HEK293T (cell line): ENCODE measurements around the gene SRI.

ENCODE experiments used
- CTCF ChIA-PET: fragments of 350-600 bp; formaldehyde crosslinking; extraction: SDS; loops from one replicate; lab custom pipeline; 2021; ENCODE audit warnings: antibody characterized with exemption, inconsistent platforms; lab: Yijun Ruan, JAX
- POLR2A ChIA-PET: fragments of 350-600 bp; formaldehyde crosslinking; extraction: SDS; loops from one replicate; lab custom pipeline; 2020; ENCODE audit warnings: antibody characterized with exemption, inconsistent platforms; lab: Yijun Ruan, JAX
- DNase-seq: peaks from one replicate; pipeline ENCODE4 v3.0.0; 2012; ENCODE audit warnings: mixed read lengths; ENCODE audit errors: extremely low spot score
- ARNT ChIP-seq: fragments of 450-650 bp; IDR thresholded peaks from 2 replicates; pipeline ENCODE4 v1.6.1; 2017; ENCODE audit warnings: mild to moderate bottlenecking
- BHLHE40 ChIP-seq: fragments of 450-650 bp; IDR thresholded peaks from 2 replicates; pipeline ENCODE4 v1.6.1; 2016; ENCODE audit warnings: mild to moderate bottlenecking, moderate library complexity, borderline replicate concordance
- CTBP1 ChIP-seq: fragments of 450-650 bp; IDR thresholded peaks from 2 replicates; pipeline ENCODE4 v1.6.1; 2016; ENCODE audit warnings: borderline replicate concordance
- ELF4 ChIP-seq: fragments of 450-650 bp; IDR thresholded peaks from 2 replicates; pipeline ENCODE4 v1.6.1; 2017; ENCODE audit warnings: antibody characterized with exemption
- FOXA1 ChIP-seq: fragments of 450-650 bp; IDR thresholded peaks from 2 replicates; pipeline ENCODE4 v1.6.1; 2016; ENCODE audit warnings: mild to moderate bottlenecking
- FOXK2 ChIP-seq: fragments of 450-650 bp; IDR thresholded peaks from 2 replicates; pipeline ENCODE4 v1.6.1; 2016; ENCODE audit warnings: mild to moderate bottlenecking
- FOXM1 ChIP-seq: fragments of 450-650 bp; IDR thresholded peaks from 2 replicates; pipeline ENCODE4 v1.6.1; 2017; ENCODE audit warnings: mild to moderate bottlenecking, borderline replicate concordance
- HDGF ChIP-seq: fragments of 450-650 bp; IDR thresholded peaks from 2 replicates; pipeline ENCODE4 v1.6.1; 2017; ENCODE audit warnings: antibody characterized with exemption, borderline replicate concordance
- L3MBTL2 ChIP-seq: fragments of 450-650 bp; conservative IDR thresholded peaks from 2 replicates; pipeline ENCODE4 v1.6.1; 2016; ENCODE audit warnings: mild to moderate bottlenecking
- LEF1 ChIP-seq: fragments of 450-650 bp; IDR thresholded peaks from 2 replicates; pipeline ENCODE4 v1.6.1; 2017; ENCODE audit warnings: mild to moderate bottlenecking, borderline replicate concordance
- NFRKB ChIP-seq: fragments of 450-650 bp; IDR thresholded peaks from 2 replicates; pipeline ENCODE4 v1.6.1; 2016; ENCODE audit warnings: mild to moderate bottlenecking, moderate library complexity
- SP1 ChIP-seq: fragments of 450-650 bp; IDR thresholded peaks from 2 replicates; pipeline ENCODE4 v1.6.1; 2017
- SUZ12 ChIP-seq: fragments of 450-650 bp; IDR thresholded peaks from 2 replicates; pipeline ENCODE4 v1.6.1; 2016; ENCODE audit warnings: mild to moderate bottlenecking
- TARDBP ChIP-seq: fragments of 450-650 bp; IDR thresholded peaks from 2 replicates; pipeline ENCODE4 v1.6.1; 2016
- ZNF384 ChIP-seq: fragments of 450-650 bp; IDR thresholded peaks from 2 replicates; pipeline ENCODE4 v1.6.1; 2016
- TF ChIP-seq, protein P1 (sequence below): fragments of 450-650 bp; IDR thresholded peaks from 2 replicates; pipeline ENCODE4 v1.6.1; 2016

SRI gene

DNA sequence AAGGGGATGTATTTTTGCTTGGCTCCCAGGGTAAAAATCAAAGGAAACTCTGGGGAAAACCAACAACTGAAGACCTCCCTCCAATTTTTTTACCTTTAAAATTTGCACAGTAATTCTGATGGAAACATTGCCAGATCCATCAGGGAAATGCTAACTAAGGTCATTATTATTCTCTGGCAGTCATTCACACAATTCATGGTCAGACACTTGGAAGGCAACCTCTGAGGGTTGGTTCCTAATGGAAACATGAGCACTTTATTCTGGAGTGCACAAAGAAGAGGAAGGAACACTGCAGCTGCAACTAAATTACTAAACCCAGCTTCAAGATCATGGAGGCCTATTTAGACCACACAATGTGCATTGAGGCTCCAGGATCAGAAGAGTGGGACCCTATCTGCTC lies 34.2 kb downstream of the SRI start:
- no peak for DNase-seq
- TF ChIP-seq BHLHE40 (no peak), LEF1 (no peak)
- POLR2A ChIA-PET: no interaction called here
- CTCF ChIA-PET: no interaction called here

DNA sequence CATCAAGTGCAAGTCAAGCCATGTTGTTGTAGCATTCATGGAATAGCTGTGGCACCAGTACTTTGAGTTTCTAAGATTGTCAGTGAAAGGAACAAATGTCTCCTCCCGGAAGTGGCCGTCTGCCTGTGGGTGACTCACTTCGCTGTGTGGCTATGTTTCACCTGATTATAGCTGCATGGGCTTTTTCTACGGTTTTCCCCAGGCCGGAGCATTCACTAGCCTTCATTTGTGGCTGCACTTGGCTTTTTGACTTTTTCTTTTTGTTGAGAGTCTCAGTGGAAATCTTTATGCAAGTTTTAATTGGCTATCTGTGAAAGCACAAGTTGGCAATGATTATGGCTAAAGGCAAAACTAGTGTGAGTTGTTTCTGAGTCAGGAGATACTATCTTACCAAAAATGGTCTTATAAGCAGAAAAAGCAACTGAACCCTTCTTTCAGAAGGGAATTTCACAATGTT lies 35.0 kb downstream of the SRI start:
- ChIA-PET POLR2A (no interaction called here), CTCF (no interaction called here)
- TF ChIP-seq L3MBTL2: no peak
- no peak for TF ChIP-seq TARDBP
- TF ChIP-seq FOXK2: no peak
- no peak for TF ChIP-seq SP1
- TF ChIP-seq ELF4: no peak
- TF ChIP-seq ZNF384: no peak
- no peak for TF ChIP-seq FOXM1
- TF ChIP-seq, protein P1, sequence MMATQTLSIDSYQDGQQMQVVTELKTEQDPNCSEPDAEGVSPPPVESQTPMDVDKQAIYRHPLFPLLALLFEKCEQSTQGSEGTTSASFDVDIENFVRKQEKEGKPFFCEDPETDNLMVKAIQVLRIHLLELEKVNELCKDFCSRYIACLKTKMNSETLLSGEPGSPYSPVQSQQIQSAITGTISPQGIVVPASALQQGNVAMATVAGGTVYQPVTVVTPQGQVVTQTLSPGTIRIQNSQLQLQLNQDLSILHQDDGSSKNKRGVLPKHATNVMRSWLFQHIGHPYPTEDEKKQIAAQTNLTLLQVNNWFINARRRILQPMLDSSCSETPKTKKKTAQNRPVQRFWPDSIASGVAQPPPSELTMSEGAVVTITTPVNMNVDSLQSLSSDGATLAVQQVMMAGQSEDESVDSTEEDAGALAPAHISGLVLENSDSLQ: no peak
- TF ChIP-seq SUZ12: no peak
- TF ChIP-seq CTBP1: no peak
- no peak for TF ChIP-seq NFRKB
- no peak for TF ChIP-seq ARNT
- no peak for TF ChIP-seq LEF1
- TF ChIP-seq FOXA1: no peak
- DNase-seq: no peak

DNA sequence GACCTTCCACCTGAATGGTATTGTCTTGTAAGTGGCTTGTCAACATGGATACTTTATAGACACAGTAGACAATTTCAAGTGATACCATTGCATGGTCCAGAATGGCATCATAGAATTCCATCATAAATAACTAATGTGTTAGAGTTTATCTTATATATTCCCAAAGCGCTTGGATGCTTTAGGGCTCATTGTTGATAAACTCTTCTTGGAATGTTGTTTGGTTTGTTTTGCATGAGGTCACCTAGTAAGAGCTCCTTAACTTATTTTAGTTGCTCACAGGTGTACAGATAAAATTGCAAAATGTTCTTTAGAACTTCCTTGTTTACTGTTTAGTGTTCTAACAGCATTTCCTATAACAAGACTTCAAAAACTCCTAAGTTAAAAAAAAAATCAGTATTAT lies 36.8 kb downstream of the SRI start:
- no peak for DNase-seq
- POLR2A ChIA-PET: no interaction called here
- TF ChIP-seq FOXK2: no peak
- TF ChIP-seq ARNT: no peak
- TF ChIP-seq, protein P1: no peak
- no peak for TF ChIP-seq SP1
- TF ChIP-seq ZNF384: no peak
- TF ChIP-seq L3MBTL2: no peak
- no peak for TF ChIP-seq FOXA1
- TF ChIP-seq HDGF: no peak
- CTCF ChIA-PET: no interaction called here

DNA sequence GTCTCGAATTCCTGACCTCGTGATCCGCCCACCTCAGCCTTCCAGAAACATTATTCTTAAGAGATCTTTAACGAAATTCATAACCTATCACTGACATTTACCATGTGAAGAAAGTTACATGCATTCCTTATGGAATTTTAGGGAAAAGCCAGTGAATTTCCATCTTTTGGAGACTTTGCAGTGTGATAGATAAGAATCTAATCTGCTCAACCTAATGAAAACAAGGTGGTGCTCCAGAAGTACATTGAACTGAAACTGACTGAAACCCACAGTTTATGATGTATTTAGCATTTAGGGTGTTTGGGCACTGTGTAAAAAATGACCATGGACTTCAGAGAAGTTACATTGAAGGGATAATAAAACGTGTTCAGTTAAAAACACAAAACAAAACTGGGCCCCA lies 43.6 kb downstream of the SRI start:
- TF ChIP-seq NFRKB (no peak), SUZ12 (no peak), FOXA1 (no peak), ARNT (no peak), ELF4 (no peak), TARDBP (no peak), L3MBTL2 (no peak), ZNF384 (no peak)
- POLR2A ChIA-PET: no interaction called here
- CTCF ChIA-PET: no interaction called here
- DNase-seq: no peak

DNA sequence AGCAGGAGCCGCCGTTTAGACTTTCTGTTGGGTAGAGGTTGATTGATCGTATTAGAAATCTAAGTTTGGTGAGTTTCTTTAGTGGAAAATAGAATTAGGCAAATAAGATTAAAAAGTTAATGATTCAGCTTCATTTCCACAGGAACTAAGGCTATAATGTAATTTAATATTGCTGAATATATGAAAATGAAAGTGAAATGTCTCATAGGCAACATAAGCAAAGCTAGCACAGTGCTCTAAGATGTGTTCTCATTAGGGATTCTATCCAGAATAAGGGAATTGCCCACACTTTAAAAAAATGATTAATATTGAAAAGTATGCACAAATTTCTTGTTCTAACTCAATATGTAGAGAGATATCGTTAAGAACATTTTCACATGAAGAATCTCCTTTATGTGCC lies 47.0 kb downstream of the SRI start:
- TF ChIP-seq CTBP1: no peak
- no peak for TF ChIP-seq NFRKB
- ChIA-PET CTCF (no interaction called here), POLR2A (no interaction called here)
- no peak for DNase-seq

DNA sequence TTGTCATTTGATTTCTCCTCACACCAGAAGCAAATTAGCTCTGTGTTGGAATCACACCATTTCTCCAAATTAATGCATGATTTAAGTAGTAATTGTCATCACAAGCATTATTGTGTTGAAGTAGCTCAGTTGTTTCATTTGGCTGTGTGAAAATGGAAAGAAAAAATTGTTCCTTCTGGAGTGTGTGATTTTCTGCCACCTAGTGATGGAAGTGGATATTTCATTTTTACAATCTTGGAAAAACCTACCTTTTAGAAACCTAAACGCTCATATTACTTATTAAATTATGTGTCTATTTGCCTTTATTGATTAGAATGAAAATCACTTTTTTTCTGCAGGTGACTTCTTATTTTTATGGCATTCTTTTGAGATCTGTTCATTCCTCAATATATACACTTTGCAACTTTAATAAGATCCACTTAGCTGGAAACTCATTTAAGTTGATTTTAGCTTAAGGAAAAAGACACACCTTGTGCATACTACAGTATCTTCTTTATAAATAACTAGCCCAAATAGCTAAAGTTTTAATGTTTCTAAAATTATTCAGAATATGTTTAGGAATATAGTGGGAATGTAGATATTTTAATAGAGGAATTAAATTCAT lies 50.0 kb downstream of the SRI start:
- ChIA-PET POLR2A (no interaction called here), CTCF (interaction anchor here (0.6 to 0.9 kb wide), 2 partner anchors 43 to 688 kb away, joined by 3 read pairs; no protein-coding TSS in a partner anchor)
- no peak for TF ChIP-seq CTBP1
- DNase-seq: peak; percentile 14

DNA sequence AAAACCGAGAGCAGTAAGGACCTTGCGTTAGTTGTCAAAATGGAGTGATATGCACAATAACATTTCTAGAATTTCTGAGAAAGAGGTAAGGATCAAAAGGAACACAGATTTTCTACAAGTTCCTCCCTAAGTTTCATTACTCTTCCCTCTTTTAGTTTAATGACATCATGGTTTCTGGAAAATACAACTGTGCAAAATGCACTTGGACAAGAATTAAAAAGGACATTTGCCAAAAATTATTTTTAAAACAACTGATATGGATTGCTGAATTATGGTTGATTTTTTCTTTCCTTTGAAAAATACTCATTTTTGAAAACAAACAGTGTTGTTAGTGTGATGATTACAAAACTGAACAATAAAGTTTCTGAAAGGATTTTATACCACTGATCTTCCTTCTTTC lies 52.1 kb downstream of the SRI start:
- POLR2A ChIA-PET: no interaction called here
- TF ChIP-seq LEF1 (no peak), SUZ12 (no peak), FOXK2 (no peak), ARNT (no peak), NFRKB (no peak), FOXA1 (no peak), TARDBP (no peak), ELF4 (no peak), ZNF384 (no peak), BHLHE40 (no peak), CTBP1 (no peak)
- CTCF ChIA-PET: no interaction called here
- DNase-seq: no peak

DNA sequence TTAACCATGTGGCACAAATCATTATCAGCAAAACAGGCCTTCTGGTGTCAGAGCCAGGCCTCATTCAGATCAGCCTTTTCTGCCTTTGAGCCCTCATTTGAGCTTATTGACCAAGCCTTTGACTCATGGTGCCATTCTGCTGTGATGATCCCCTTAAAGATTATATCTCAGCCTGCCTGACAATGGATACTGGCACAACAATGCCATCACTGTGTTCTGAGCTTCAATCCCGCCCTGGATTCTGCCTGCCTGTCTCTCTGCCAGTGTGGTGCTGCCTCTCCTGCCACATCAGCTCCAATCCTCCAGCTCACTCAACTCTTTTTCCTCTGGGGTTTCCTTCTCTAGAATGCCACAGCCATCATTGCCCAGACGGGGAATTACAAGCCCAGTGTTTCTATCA lies 52.6 kb downstream of the SRI start:
- ChIA-PET POLR2A (no interaction called here), CTCF (no interaction called here)
- DNase-seq: no peak
- TF ChIP-seq NFRKB (no peak), TARDBP (no peak), SUZ12 (no peak), CTBP1 (no peak), FOXA1 (no peak), FOXK2 (no peak), ARNT (no peak), BHLHE40 (no peak), SP1 (no peak), L3MBTL2 (no peak), ELF4 (no peak), ZNF384 (no peak), FOXM1 (no peak)
- TF ChIP-seq, protein P1: no peak
